GM06990 (cell line): Measurements from ENCODE around the gene KCTD20.

ENCODE experiments used
- DNase-seq: peaks from one replicate; pipeline ENCODE4 v3.0.0-alpha.2; 2011; ENCODE audit not compliant: insufficient read length; ENCODE audit errors: extremely low read depth
- H3K27me3 ChIP-seq: replicated peaks from 2 replicates; pipeline ENCODE4 v1.6.0; 2011; ENCODE audit warnings: low read length; ENCODE audit not compliant: control insufficient read depth, insufficient read depth
- H3K36me3 ChIP-seq: 2 replicates; pipeline ENCODE4 v1.5.1; 2011; ENCODE audit warnings: low read length; ENCODE audit not compliant: control insufficient read depth, insufficient read depth
- H3K4me3 ChIP-seq: replicated peaks from 2 replicates; pipeline ENCODE4 v1.5.1; 2011; ENCODE audit warnings: low read depth, mild to moderate bottlenecking, control low read depth, low read length
- CTCF ChIP-seq: IDR thresholded peaks from 2 replicates; pipeline ENCODE4 v1.5.1; 2011; ENCODE audit warnings: low read length, control low read depth, mild to moderate bottlenecking, inconsistent platforms; ENCODE audit not compliant: insufficient read depth, poor library complexity, severe bottlenecking

Gene KCTD20

GRCh38 chr6:36514554-36515456, 72.0 kb downstream of the KCTD20 start:
- Histone ChIP-seq H3K27me3 (no peaks in the 10 kb centered on the region), H3K4me3 (no peak overlapping the region), H3K36me3 (peaks cover 11% of the 10 kb centered on the region)
- DNase-seq, result no peak
- no peak for TF ChIP-seq CTCF

DNA sequence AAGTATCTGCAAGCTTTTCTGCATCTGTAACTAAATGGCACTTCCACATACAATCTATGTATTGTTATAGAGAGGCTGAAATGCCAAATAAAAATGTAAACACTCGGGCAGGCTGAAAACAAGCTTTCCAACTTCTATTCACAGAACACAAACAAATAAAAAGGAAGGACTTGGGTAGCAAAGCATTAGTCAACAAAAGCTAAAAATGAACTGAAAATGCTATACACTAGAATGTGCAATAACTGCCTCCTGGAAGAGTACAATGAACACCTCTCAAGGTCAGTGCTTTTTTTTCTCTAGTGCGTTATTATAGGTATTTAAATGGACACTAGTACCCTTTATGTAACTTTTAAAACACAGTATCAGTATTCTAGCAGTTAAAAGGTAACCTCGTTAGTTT, 73.0 kb downstream of the KCTD20 start:
- Histone ChIP-seq H3K4me3 (no peak overlapping the region), H3K36me3 (peaks cover 5% of the 10 kb centered on the region), H3K27me3 (no peaks in the 10 kb centered on the region)
- no peak for DNase-seq
- no peak for TF ChIP-seq CTCF

DNA sequence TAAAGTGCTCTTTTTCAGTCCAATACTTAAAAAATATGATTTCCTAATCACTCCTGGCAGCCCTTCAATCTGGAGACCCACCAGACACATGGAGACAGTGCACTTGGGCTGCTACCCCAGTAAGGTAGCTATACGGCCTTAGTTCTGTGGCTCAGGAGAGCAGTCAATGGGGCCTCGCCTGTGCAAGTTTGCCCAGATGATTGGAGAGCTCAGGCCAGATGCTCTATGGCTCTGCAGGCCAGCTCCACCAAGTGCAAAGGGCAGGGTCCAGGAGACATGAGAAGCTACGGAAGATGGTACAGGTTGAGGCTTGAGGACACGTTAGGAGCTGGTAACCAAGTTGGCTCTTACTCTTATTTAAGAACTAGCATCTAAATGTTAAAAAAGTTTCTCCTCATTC, 73.8 kb downstream of the KCTD20 start:
- no peak overlapping the region for H3K4me3 ChIP-seq
- H3K36me3 ChIP-seq, result peaks cover 5% of the 10 kb centered on the region
- DNase-seq, result no peak
- no peak for TF ChIP-seq CTCF
- no peaks in the 10 kb centered on the region for H3K27me3 ChIP-seq

DNA sequence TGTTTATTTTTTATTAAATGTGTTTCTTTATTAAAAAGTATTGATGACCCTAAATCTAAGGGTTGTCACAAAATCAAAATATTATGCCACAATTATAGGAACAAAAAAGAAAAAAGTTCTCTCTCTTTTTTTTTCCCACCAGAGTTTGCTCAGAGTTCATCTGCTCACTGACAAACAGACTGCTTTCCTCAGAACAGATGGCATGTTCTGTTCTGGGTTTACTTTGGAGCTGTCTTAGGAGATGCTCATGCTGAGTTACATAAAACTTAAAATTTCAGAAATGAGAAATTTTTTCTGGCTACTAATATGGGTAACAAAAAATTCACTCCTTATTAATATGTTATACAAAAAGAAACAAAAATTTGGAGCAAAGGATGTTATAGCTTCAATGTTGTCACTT, 74.2 kb downstream of the KCTD20 start:
- Histone ChIP-seq H3K36me3 (peaks cover 5% of the 10 kb centered on the region), H3K4me3 (no peak overlapping the region), H3K27me3 (no peaks in the 10 kb centered on the region)
- no peak for TF ChIP-seq CTCF
- no peak for DNase-seq

DNA sequence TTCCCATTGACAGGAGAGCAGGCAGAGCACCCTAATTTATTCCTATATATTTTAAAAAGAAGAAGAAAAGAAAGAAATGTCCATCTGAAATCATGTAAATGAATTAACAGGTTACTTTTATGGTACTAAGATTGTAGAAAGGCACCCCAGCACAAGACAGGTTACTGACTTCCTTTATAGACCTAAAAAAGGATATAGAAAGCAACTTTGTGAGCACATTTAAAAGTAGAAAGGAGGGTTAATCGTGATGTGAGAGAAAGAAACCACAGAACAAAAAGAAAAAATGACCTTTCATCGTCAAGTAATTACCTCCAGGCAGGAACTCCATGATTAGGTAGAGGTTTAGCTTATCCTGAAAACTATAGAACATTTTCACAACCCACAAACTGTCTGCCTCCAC, 74.6 kb downstream of the KCTD20 start:
- peaks cover 5% of the 10 kb centered on the region for H3K36me3 ChIP-seq
- no peak for DNase-seq
- no peak for TF ChIP-seq CTCF

More for the DNA sequence above, 74.6 kb downstream of the KCTD20 start:
- Histone ChIP-seq H3K27me3 (no peaks in the 10 kb centered on the region), H3K4me3 (no peak overlapping the region)
